Vagina (tissue), 2 donors: ENCODE data around the gene MYH9.

Source experiments
- CTCF ChIP-seq, 3 experiments: fragments of 450-650 bp in 2 of 3; fragments of 200-600 bp in 1 of 3; sonication (generic) in 1 of 3; IDR thresholded peaks; one replicate each; pipeline ENCODE4 v1.5.1; 2017 to 2019; ENCODE audit warnings: antibody characterized with exemption in 3 of 3, mild to moderate bottlenecking in 2 of 3, moderate library complexity in 2 of 3
- POLR2A ChIP-seq, 2 donors: fragments of 450-650 bp; IDR thresholded peaks; one replicate each; pipeline ENCODE4 v1.6.1; 2017; ENCODE audit warnings: antibody characterized with exemption in 2 of 2, mild to moderate bottlenecking in 2 of 2, moderate library complexity in 2 of 2
- POLR2AphosphoS5 ChIP-seq, 2 donors: sonication (generic); formaldehyde crosslinking; IDR thresholded peaks; one replicate each; pipeline ENCODE4 v1.9.0; 2017; ENCODE audit warnings: antibody characterized with exemption in 2 of 2, mild to moderate bottlenecking in 2 of 2, low read depth in 1 of 2; ENCODE audit not compliant: insufficient read depth in 1 of 2

DNA sequence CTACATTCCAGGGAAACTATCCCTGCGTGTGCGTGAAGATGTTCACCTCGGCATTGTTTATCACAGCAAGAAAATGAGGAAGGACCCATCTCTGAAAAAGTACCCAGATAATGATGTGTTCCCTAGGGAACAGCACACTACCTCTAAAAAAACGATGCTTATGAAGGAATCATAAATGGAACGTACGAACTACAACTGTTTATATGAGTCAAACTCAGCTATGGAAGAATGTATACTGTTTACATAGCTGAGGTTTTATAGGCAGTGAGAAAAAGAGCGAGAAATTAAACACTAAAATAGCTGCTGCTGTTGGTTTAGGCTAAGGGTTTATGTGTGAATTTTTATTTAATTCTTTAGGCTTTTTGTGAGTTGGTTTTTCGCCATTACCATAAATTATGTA, 85.9 kb downstream of the MYH9 start:
- TF ChIP-seq CTCF (IDR thresholded peaks at IDR 0.05) (no peak), POLR2AphosphoS5 (IDR thresholded peaks at IDR 0.05; ENCODE audit: insufficient read depth in 1 of 2, low read depth in 1 of 2) (no peak), POLR2A (IDR thresholded peaks at IDR 0.05) (no peak)
